ENCODE results near the gene SARM1.

- TF ChIP-seq POLR2A (IDR thresholded peaks at IDR 0.05; ENCODE audit: low read depth, low read length) = no peak
- no peak for TF ChIP-seq POLR2AphosphoS5 (IDR thresholded peaks at IDR 0.05; ENCODE audit: low read depth, low read length)
- no peak for TF ChIP-seq POU2F2 (IDR thresholded peaks at IDR 0.05; ENCODE audit: low read depth, low read length)
- TF ChIP-seq TAF1 (IDR thresholded peaks at IDR 0.05; ENCODE audit: low read depth, low read length) = no peak
Measured at GRCh38 chr17:28334171-28334570, 37.3 kb upstream of the SARM1 start.

Measured in GM12891 (cell line).